Activated CD4-positive, alpha-beta T cell treated with anti-CD3 and anti-CD28 coated beads, Interleukin-2, amount 50 U/mL, for 4 hours (primary cell): ENCODE data around the gene DAD1.

Experiments
- DNase-seq, 2 experiments: peaks; one replicate each; pipeline ENCODE4 v3.0.0-alpha.2; 2020

Gene DAD1

GRCh38 chr14:22535126-22535525 lies 53.9 kb downstream of the DAD1 start:
- no peak for DNase-seq

DNA sequence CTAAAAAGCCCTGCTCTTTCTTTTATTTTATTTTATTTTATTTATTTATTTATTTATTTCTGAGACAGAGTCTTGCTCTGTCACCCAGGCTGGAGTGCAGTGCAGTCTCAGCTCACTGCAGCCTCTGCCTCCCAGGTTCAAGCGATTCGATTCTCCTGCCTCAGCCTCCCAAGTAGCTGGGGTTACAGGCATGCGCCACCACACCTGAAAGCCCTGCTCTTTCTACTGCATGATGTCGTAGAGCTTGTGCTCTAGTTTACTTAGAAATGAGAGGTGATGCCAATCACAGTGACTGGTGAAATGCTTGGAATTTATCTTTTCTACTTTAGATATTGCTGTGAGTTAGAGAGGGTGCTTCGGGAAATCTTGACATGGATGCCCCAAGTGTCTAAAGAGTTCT lies 54.5 kb downstream of the DAD1 start:
- no peak for DNase-seq

GRCh38 chr14:22533739-22534359 lies 55.2 kb downstream of the DAD1 start:
- DNase-seq: no peak

- no peak for DNase-seq
Measured at GRCh38 chr14:22533057-22533704, 55.8 kb downstream of the DAD1 start.

- no peak for DNase-seq
Measured at GRCh38 chr14:22532345-22533056, 56.5 kb downstream of the DAD1 start.

DNA sequence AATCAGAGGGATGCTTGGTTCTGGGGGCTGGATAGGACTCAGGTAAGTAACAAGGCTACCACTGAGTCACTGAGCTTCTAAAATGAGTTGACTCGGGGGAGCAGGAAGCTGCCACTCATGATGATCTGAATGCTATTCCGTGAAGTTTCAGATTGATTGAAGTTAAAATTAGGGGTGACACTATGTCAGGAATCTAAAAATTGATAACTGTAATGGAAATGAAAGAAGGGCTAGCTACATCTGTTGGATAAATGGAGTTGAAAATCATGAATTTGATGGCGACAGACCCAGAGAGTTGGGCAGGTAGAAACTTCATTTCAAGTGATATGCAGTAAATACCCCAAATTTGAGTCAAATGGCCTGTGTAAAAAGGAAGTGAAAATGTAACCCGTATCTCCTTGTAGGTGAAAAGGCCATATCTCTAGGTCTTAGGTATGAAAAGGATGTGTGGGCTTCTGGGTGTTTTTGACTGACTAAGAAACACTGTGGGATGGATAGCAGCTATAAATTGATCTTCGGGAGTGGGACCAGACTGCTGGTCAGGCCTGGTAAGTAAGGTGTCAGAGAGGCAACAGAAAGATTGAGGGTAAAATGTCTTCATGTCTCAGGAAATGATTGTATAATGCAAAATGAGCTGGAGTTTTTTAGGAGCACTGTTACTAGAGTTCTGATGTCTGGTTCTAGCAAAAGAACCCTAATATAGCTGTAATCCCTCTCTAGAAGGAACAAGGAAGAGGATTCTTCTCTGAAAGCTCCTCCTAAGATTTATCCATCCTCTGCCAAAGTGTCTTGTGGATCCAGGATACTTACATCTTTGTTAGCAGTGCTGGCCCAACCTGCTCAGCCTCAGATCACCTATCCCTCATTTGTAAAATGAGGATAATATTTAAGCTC lies 57.3 kb downstream of the DAD1 start:
- DNase-seq: no peak

DNA sequence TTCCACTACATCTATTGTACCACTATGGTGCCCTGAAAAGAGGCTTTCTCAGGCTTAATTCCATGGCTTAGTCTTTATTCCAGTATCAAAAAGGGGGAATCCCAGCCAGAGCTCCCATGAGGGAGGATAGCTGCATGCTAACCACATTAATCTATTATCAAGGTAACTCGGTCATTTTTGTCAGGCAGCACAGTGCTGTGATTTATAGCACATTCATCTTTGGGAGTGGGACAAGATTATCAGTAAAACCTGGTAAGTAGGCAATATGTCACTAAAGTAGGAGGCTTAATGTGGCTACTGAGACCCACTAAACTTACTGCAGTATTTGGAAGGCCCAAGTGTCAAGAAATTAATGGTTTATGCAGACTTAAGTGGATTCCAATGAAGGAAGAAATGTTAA lies 58.9 kb downstream of the DAD1 start:
- no peak for DNase-seq

- no peak for DNase-seq
Measured at GRCh38 chr14:22526744-22527143, 62.3 kb downstream of the DAD1 start.

DNA sequence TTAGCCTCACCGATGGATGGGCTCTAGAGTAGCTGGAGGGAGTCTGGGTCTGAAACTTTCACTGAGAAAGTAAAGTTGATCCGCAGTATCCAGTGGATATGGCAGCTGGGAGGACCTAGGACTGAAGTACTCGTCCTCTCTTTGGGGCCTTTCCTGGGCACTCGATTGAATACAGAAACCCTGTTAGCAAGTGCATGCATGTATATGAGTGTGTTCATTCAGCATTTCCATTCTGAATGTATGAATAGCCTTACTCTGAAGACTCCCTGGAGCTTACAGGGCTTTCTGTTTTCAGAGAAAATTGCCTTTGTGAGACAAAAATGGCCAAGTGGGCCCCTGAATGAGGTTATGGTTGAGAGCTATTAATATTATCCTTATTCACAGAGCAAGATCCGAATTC lies 62.8 kb downstream of the DAD1 start:
- no peak for DNase-seq

- no peak for DNase-seq
Measured at GRCh38 chr14:22524784-22525161, 64.3 kb downstream of the DAD1 start.

GRCh38 chr14:22524115-22524783 lies 64.8 kb downstream of the DAD1 start:
- no peak for DNase-seq

GRCh38 chr14:22523283-22523682 lies 65.7 kb downstream of the DAD1 start:
- DNase-seq: no peak

GRCh38 chr14:22522466-22522957 lies 66.5 kb downstream of the DAD1 start:
- no peak for DNase-seq

DNA sequence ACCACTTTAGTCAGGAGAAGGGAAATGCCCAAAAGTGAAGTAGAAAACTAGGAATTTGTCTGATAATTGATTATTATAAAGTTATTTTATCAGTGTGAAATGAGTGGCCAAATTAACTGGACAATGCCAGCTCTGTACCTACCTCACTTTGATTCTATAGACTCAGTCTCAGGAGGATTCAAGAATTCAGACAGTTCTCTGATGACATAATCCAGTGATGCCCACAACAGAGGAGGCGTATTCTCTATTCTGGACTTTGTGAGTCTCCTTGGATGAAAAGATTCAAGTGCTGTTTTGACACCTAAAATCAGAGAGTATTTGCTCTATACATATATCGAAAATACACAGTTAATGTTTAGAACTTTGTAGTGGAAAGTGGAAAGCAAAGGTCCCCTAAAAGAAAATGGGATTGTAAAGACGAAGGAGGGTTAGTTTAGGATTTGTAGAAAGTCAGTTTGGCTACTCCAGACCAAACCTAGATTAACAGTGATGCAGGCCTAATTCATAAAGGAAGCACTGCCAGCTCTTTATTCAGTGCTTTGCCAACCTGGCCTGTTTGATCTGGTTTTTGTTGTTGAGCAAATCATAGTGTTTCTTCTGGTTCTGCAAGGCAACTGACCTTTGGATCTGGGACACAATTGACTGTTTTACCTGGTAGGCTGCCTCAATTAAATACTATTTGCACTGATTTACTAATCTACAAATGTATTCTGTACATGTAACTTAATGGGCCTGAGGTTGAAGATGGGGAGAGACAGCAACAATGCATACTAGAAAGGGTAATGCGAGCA lies 67.4 kb downstream of the DAD1 start:
- DNase-seq: no peak

DNA sequence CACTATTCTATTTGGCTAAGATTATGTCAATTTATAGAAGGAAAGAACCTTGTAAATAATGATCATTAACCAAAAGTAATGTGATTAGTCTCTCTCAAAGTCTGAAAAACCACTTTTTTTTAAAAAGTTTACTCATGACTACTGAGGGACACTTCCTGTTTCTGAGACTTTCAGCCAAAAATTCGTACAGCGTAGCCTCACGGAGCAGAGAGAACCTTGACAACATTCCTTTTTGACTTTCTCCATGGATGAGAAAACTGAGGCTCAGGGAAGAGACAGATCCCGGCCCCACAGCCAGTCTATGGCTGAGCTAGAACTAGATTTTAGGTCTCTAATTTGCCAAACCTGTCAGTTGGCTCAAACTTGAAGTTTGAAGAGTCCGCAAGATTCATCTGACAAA lies 68.2 kb downstream of the DAD1 start:
- no peak for DNase-seq

DNA sequence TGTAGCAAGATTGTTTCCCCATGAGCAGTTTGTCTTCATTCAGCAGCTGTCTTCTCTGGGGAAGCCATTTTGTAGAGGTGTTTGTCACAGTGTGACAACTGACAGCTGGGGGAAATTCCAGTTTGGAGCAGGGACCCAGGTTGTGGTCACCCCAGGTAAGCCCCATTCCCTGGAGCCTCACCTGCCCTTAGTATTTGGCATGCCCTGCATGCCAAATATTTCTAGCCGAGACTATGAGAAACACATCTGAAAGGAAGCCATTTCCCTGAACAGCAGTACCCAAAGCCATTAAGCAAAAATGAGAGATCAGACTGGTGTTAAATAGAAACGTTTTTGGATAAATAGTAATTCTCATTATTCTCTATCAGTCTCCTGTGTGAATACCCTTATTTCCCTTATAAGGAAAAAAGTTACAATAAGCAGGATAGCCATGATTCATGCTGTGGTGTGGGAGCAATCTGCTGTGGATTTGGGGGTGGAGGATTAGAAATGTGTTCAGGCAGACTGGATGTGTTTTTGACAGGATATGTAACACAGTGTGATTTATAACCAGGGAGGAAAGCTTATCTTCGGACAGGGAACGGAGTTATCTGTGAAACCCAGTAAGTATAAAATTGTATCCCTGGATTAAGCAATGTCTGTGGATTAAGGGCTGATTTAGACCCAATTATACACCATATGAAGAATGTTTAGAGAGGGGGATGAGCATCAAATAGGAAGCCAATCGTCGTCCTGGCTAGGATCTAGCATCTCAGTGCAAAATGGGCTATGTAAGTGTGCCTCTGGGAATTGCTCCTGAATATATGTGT lies 68.9 kb downstream of the DAD1 start:
- DNase-seq: no peak

DNA sequence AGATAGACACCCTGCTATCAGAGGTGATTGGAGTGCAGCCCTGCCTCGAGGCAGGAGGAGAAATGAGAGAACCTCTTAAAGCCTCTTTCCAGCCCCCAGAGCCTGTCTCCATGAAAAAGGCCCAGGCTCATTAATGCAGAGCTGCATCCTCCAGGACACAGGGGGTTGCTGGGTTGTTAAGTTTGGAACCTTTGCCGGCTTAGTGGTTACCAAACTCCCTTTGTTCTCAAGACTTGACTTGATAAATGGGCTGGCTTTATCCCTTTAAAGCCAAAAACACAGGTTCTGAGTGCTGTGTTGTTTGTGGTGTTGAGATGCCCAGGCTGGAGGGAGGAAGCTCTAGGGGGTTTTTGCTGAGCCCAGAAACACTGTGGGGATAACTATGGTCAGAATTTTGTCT lies 71.0 kb downstream of the DAD1 start:
- DNase-seq: no peak

GRCh38 chr14:22517117-22517720 lies 71.8 kb downstream of the DAD1 start:
- no peak for DNase-seq

DNA sequence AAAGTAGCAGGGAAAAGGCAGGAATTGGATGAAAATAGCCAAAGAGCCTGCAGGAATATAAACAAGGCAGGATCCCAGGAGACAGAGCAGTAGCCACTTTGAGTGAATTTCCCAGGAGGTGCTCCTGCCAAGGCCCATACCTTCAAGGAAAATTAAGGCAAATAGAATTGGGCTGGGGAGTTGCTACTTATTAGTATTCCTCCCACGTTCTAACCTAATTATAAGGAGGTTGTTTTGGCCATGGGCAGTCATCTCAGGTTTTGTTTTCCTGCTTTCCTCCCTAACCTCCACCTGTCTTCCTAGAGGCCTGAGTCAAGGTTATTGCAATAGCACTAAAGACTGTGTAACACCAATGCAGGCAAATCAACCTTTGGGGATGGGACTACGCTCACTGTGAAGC lies 73.1 kb downstream of the DAD1 start:
- DNase-seq: no peak
